Occipital lobe (tissue), 2 donors: ENCODE measurements around the gene TUB. TPM values are rescaled to one million over a fixed set of nuclear protein-coding genes. Genes with fewer than 3 reads are reported as not detected.

Source experiments
- DNase-seq: peaks from one replicate; lab custom pipeline; 2025; lab: John Stamatoyannopoulos, UW
- total RNA-seq: library from RNA; depleted of rRNA; stranded (reverse); fragments of >200 nt; gene quantifications from one replicate; pipeline ENCODE4 v1.2.3, GENCODE V29; 2014

TUB gene
- total RNA-seq, 1 donor from 2014 or later, result 88.3 TPM

- DNase-seq, result no peak
Observed at GRCh38 chr11:8067929-8068575, 13.0 kb upstream of the TUB start.

- DNase-seq, result no peak
Observed at GRCh38 chr11:8068605-8069221, 12.3 kb upstream of the TUB start.

DNA sequence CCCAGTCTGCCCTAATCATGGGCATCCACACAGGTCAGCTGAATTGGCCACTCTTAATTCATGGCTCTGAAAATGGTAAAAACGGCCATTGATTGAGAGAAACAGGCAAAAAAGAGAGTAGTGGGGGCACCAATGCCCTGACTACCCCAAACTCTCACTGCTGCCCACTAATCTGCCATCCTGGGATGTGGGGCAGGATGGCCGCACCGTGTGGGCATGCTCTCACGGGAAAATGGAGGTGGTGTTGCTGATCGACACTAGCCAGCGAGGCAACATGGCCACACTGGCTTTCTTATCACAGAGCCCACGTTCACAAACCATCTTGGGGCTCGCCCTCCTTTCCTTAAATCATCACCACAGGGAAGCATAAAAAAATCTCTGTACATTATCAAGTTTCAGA is 11.2 kb upstream of the TUB start:
- no peak for DNase-seq

- no peak for DNase-seq
Observed at GRCh38 chr11:8070417-8071115, 10.4 kb upstream of the TUB start.

DNA sequence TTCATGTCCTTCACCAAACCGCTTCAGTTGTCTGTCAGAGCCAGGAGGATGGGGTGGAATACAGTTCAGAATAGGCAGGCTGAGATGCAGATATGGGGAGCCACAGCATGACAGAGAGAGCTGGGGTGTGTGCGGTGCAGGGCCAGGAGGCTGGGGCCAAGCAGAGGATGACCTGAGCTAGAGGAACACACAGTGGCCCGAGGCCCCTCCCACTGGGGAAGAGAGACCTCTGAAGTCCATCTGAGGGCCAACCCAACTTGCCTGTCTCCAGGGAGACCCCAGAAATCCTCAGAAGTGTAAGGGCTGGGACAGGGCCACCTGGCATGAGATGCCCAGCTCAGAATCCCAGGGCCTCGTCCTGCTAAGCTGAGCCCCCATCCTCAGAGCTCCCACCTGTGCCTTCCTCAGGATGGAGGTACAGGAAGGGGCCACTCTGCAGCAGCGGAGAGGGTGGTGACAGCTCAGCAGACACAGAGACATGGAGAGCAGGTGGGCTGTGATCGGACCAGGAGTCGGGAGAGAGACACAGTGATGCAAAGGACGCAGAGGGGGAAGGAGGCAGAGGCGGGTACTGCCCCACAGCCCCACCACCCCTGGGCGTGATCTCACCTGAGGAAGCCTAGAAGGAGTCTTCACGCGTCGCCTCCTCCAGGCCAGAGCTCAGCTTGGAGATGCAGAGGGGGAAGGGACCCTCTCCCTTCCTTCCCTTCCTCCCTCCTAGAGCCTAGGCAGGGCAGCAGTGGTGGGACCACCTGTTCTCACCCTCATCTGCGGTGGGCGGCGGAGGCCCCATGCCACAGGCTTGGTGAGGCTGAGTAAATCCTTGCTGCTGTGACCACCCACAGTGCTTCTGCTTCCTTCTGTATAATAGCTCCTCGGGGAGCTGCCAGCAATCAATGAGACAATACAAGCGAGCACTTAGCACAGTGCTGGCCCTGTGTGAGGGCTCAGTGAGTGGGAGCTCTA is 9.1 kb upstream of the TUB start:
- DNase-seq, result no peak

- no peak for DNase-seq
Observed at GRCh38 chr11:8075119-8075726, 5.8 kb upstream of the TUB start.

GRCh38 chr11:8079111-8079675 is 1.8 kb upstream of the TUB start:
- no peak for DNase-seq

GRCh38 chr11:8080069-8080670 is 841 bp upstream of the TUB start:
- no peak for DNase-seq

DNA sequence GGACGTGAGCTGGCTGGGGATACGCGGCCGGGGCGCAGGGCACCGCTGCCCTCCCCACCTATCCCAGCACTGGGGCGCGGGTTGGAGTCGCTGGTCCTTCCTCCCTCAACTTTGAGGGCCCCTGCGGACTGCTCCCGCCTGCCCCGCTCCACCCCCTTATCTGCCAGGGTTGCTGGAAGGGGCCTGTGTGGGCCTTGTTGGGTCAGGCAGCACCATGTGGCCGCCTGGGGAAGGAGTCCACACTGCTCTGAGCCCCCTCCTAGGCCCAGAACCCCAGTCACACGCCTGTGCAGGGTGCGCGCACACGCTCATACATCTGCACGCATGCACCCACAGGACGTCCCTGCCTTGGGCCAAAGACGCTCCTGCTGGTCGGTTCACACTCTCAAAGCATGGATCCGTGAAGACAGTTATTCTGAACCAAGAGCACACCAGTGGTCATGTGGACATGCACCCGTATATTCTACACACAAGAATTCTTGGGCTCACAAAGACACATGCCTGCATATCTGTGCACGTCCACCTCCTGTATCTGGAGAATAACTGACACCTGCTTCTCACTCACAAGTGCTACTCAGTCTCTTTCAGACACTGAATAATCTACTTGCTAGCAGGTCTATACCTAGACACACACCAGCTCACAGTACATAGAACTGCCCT is 710 bp downstream of the TUB start:
- no peak for DNase-seq

DNA sequence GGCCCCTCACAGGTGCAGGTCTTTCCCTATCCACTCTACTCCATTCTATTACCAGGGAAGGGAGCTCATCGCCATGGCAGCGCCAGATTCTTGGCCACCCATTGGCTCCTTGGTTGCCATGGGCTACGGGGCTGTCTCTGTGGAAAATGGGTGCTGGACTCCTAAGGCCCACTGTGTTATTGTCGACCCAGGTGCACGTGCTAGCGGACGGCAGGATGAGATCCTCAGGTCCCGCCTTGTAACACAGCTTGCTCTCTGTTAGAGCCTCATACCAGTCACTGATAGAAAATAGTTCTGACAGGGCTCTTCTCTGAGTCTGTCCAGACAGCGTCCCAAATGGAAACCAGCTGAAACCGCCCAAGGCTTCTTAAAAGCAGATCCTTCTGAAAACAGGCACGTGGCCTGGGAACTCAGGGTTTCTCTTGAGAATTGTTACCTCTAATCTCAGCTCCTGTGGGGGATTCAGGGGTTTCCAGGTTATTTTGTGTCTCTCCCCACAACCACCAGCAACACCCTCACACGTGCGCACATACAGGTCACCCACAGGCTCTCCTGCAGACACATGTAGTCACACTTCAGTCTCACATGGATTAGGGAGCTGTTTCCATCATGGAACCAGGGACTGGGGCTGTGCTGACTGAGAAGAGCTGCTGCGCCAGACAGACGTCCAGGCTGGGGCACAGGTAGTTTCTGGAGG is 1.5 kb downstream of the TUB start:
- DNase-seq, result no peak

- DNase-seq, result no peak
Observed at GRCh38 chr11:8083088-8083395, 2.0 kb downstream of the TUB start.

GRCh38 chr11:8083871-8084281 is 2.9 kb downstream of the TUB start:
- no peak for DNase-seq

DNA sequence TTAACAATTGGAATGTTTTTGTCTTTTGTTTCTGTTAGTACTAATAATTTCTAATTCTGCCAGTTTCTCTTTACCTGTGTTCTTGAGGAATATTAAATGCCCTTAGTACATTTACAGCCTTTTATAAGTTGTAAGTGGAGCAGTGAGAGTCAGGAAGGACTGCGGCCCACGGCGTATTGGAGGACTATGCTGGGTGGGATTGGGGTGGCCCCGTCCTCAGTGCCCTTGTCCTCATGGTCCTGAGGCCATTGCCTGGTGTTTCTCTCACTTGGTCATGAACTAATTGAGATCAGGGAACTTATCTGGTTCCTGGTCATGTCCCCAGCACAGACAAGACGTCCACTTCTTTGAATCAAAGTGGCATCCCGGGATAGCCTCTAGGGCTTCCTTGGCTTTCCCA is 3.3 kb downstream of the TUB start:
- no peak for DNase-seq

GRCh38 chr11:8085011-8085645 is 4.1 kb downstream of the TUB start:
- DNase-seq, result no peak

- peak; percentile 49 for DNase-seq
Observed at GRCh38 chr11:8086001-8086479, 5.0 kb downstream of the TUB start.

GRCh38 chr11:8086571-8086970 is 5.6 kb downstream of the TUB start:
- no peak for DNase-seq

DNA sequence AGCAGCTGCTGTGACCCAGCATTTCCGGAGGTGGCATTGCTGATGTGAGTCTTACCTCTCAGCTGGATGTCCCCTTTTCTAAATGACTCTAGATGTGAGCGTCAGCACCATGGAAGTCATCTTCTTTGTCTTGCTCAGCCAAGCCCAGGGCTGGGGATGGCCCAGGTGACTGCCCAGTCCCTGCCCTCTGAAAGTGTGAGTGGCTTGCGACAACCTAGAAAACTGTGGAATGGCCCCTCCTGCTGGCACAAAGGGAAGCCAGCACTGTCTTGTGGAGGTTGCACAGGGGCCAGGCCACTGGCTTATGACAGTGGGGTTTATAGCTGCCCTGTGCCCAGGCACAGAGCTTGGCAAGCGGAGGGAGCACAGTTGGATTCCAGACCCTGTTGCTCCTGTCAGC is 6.2 kb downstream of the TUB start:
- no peak for DNase-seq

DNA sequence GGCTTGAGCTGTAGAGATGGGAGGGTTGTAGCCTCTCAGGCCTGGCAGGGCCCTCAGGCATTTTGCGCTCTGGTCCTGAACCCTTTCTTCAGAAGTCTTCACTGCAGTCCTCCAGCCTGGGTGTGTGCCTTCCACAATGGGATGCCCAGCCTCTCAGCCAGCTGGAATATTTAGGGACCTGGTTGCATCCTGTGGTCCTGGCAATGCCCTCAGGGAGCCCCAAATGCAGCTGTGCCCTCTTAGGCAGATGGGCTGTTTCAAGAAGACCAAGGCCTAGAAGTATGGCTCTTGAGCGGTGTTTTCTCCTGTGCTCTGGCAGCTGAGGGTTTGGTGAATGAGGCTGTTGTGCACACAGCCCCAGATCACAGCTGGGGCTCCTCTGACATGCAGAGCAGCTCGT is 6.7 kb downstream of the TUB start:
- no peak for DNase-seq
